Cardiac muscle cell (in vitro differentiated cells and primary cell): ENCODE data around the gene COL1A1. TPM values are rescaled to one million over a fixed set of nuclear protein-coding genes. Genes with fewer than 3 reads are reported as not detected.

Experiments used
- DNase-seq, 2 donors: peaks; one replicate each; pipeline versions ENCODE4 v3.0.0 to v3.0.0-alpha.2; 2010 to 2017; ENCODE audit warnings: low read depth in 1 of 2, low spot score in 1 of 2
- H3K27ac ChIP-seq: fragments of 200-600 bp; sonication (generic); 2 replicates; pipeline ENCODE4 v1.5.1; 2016
- H3K27me3 ChIP-seq: fragments of 200-600 bp; sonication (generic); 2 replicates; pipeline ENCODE4 v1.6.0; 2016; ENCODE audit warnings: control low read depth
- H3K36me3 ChIP-seq: fragments of 200-600 bp; sonication (generic); 2 replicates; pipeline ENCODE4 v1.5.1; 2016; ENCODE audit warnings: control low read depth
- H3K4me1 ChIP-seq: fragments of 200-600 bp; sonication (generic); 2 replicates; pipeline ENCODE4 v1.8.1; 2017; ENCODE audit warnings: low read depth, mild to moderate bottlenecking, mixed run types
- H3K4me3 ChIP-seq: fragments of 200-600 bp; sonication (generic); 2 replicates; pipeline ENCODE4 v1.5.1; 2016; ENCODE audit warnings: mild to moderate bottlenecking
- H3K9me3 ChIP-seq: fragments of 200-600 bp; sonication (generic); 2 replicates; pipeline ENCODE4 v1.5.1; 2017; ENCODE audit warnings: low read depth, mild to moderate bottlenecking, control low read depth
- polyA plus RNA-seq: library from polyadenylated mRNA; unstranded; fragments of >200 nt; fragmentation: Nextera tagmentation; extraction: Ambion mirVana; gene quantifications from 2 replicates; pipeline ENCODE4 v1.2.1, GENCODE V29; 2016
- total RNA-seq: library from RNA; depleted of rRNA; stranded (reverse); fragments of >200 nt; gene quantifications from 2 replicates; pipeline ENCODE4 v1.2.3, GENCODE V29; 2016
- TF ChIP-seq, protein P1 (sequence below): IDR thresholded peaks from 2 replicates; pipeline ENCODE4 v1.5.1; 2012; ENCODE audit warnings: low read depth, mild to moderate bottlenecking, low read length

Gene COL1A1
- total and polyA plus RNA-seq, 2 experiments from 2014 or later, result 127 to 261 TPM

DNA sequence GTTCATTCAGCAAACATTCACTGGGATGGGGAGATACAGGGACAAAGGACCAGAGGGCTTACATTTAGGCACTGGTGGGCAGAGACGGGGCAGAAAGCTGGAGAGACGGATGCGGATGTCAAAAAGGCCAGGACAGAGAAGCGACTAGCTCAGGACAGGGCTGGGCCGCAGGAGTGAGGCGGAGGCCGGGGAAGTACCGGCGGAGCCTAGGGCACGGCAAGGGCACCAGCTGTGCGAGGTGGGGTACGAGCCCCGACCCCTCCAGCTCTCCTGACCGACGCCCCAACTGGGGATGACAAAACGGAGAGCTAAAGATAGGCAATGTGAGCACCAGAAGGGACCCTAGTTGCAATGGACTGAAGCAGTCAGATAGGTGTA lies 39.5 kb downstream of the COL1A1 start:
- TF ChIP-seq, protein P1, sequence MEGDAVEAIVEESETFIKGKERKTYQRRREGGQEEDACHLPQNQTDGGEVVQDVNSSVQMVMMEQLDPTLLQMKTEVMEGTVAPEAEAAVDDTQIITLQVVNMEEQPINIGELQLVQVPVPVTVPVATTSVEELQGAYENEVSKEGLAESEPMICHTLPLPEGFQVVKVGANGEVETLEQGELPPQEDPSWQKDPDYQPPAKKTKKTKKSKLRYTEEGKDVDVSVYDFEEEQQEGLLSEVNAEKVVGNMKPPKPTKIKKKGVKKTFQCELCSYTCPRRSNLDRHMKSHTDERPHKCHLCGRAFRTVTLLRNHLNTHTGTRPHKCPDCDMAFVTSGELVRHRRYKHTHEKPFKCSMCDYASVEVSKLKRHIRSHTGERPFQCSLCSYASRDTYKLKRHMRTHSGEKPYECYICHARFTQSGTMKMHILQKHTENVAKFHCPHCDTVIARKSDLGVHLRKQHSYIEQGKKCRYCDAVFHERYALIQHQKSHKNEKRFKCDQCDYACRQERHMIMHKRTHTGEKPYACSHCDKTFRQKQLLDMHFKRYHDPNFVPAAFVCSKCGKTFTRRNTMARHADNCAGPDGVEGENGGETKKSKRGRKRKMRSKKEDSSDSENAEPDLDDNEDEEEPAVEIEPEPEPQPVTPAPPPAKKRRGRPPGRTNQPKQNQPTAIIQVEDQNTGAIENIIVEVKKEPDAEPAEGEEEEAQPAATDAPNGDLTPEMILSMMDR, result no peak
- H3K4me1 ChIP-seq, result peaks cover 30% of the 10 kb centered on the region
- no peaks in the 10 kb centered on the region for H3K36me3 ChIP-seq
- no peak for DNase-seq
- no peak overlapping the region for H3K27ac ChIP-seq
- H3K27me3 ChIP-seq, result no peaks in the 10 kb centered on the region
- H3K9me3 ChIP-seq, result no peaks in the 10 kb centered on the region
- H3K4me3 ChIP-seq, result no peak overlapping the region

DNA sequence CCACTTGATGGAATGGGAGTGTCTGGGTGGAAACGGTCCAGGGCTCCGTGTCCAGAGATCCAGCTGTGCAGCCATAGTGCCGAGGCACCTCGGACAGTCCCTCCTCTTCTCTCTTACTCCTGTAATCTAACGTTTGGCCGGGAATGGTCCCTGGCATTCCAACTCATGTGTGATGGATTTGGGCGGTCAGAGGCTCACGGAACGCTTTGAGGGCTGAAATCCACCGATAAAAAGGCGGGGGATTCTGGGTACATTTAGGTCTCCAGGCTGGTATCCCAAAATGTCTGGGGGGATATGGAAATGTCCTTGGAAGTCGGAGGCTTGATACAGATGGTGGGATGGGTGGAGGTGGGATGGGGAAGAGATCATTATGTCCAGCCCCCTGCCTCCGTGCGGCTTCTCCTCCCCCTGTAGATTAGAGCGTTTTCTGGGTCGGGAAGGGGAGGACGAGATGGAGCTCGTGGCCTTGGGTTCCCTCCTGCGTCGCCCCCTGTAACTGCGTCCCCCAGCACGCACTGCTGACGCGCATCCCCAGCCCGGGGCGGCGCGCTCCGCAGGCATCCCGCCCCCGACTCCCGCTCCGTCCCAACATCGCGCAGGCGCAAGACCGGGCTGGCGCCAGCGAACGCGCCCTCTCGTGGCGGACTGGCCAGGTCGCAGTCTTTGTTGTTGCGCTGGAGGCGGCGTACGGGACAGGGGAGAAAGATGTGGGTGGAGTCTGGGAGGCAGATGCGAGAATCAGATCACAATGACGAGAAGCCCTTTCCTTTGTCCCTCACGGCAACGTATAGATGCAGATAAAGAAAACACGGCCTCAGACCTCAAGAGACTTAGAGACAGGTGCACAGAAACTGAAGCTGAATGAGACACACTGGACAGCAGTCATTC lies 40.2 kb downstream of the COL1A1 start:
- Histone ChIP-seq H3K27ac (no peak overlapping the region), H3K4me3 (peak overlapping the region; percentile 35), H3K36me3 (no peaks in the 10 kb centered on the region), H3K27me3 (no peaks in the 10 kb centered on the region), H3K9me3 (no peaks in the 10 kb centered on the region), H3K4me1 (peaks cover 25% of the 10 kb centered on the region)
- TF ChIP-seq, protein P1, result peak; percentile 84
- peak; percentile 93 to 94 for DNase-seq

DNA sequence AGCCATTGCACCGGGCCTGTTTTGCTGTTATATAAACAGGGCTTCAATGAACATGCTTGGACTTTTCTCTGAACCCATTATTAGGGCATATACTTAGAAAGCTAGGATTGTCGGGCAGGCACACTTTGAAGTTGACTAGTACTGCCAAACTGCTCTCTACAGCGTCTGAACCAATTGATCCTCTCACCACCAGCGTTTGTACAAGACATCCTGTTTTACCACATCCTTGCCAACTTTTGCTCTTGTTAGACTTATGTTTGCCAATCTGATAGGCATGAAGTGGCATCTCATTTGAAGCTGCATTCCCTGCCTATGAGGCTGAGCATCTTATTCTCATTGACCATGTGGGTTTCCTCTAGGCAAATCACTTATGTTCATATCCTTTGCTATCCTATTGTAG lies 43.5 kb downstream of the COL1A1 start:
- Histone ChIP-seq H3K27me3 (no peaks in the 10 kb centered on the region), H3K9me3 (no peaks in the 10 kb centered on the region), H3K4me1 (peaks cover 19% of the 10 kb centered on the region), H3K36me3 (no peaks in the 10 kb centered on the region), H3K27ac (no peak overlapping the region), H3K4me3 (no peak overlapping the region)
- no peak for DNase-seq
- TF ChIP-seq, protein P1, result no peak

DNA sequence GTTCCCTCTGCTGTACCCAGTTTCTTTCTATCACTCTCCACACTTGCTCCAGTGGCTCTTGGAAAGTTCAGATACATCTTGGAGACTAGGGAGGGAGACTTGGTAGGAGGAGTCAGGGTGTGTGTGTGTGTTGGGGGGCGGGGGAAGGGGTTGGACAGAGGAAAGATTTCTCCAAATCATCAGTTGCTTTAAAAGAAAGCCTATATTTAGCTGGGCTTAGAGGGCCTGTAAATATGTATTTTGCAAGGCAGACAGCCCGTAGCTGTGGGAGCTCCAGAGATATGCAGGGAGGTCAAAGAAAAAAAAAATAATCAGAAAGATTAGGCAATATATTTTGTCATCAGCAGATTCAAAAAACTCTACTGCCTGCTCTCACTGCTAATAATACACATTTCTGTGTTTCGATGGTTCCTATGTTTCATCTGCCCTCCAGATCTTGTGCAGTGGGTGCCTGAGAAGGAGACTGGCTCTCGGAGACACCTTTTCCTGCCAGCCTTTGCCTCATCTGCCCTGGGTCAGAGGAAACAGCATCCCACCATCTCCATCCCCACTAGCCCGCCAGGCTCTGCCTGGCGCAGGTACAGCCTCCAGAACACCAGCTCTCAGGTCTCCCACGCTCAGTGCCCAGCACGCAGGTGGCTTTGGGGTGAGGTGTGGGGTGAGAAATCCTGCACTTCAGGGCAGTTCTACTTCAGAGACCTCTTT lies 46.2 kb downstream of the COL1A1 start:
- DNase-seq, result peak in 1 of 2 donors; percentile 88
- H3K4me3 ChIP-seq, result no peak overlapping the region
- peaks cover 22% of the 10 kb centered on the region for H3K4me1 ChIP-seq
- no peaks in the 10 kb centered on the region for H3K36me3 ChIP-seq
- H3K27ac ChIP-seq, result peak overlapping the region; percentile 30
- no peaks in the 10 kb centered on the region for H3K9me3 ChIP-seq
- TF ChIP-seq, protein P1, result no peak
- no peaks in the 10 kb centered on the region for H3K27me3 ChIP-seq

DNA sequence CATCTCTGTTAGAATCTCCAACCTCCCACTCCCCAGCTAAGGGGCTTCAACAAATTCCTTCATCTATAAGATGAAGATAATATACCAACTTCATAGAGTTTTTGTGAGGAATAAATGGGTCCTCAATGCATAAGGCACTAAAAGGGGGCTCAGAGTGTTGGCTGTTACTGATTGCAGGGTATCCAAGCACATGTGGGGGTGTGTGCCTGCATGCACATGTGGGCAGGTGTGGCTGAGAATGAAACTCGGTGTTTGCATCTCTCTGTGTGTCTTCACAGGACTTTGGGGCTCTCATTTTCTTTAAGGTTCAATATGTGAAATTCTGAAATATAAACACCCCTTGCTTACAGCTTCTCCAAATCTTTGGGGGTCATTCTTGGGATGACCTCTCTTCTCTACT lies 46.8 kb downstream of the COL1A1 start:
- no peaks in the 10 kb centered on the region for H3K36me3 ChIP-seq
- H3K4me3 ChIP-seq, result no peak overlapping the region
- H3K27me3 ChIP-seq, result no peaks in the 10 kb centered on the region
- H3K27ac ChIP-seq, result peak overlapping the region; percentile 64
- peaks cover 22% of the 10 kb centered on the region for H3K4me1 ChIP-seq
- DNase-seq, result no peak
- H3K9me3 ChIP-seq, result no peaks in the 10 kb centered on the region
- TF ChIP-seq, protein P1, result no peak
